Ishikawa (cell line): ENCODE data around the gene CIAO3.

Experiments
- CEBPB ChIP-seq: IDR thresholded peaks from 2 replicates; pipeline ENCODE4 v1.6.1; 2012
- EP300 ChIP-seq: IDR thresholded peaks from 2 replicates; pipeline ENCODE4 v1.6.1; 2012; ENCODE audit warnings: borderline replicate concordance
- FOXM1 ChIP-seq: IDR thresholded peaks from 2 replicates; pipeline ENCODE4 v1.6.1; 2012; ENCODE audit warnings: low read depth, borderline replicate concordance
- NFIC ChIP-seq: IDR thresholded peaks from 2 replicates; pipeline ENCODE4 v1.6.1; 2012
- TAF1 ChIP-seq: IDR thresholded peaks from 2 replicates; pipeline ENCODE4 v1.6.1; 2012; ENCODE audit warnings: low read depth, mild to moderate bottlenecking
- TCF12 ChIP-seq: IDR thresholded peaks from 2 replicates; pipeline ENCODE4 v1.6.1; 2012; ENCODE audit warnings: low read depth
- YY1 ChIP-seq: IDR thresholded peaks from 2 replicates; pipeline ENCODE4 v1.6.1; 2012; ENCODE audit warnings: low read depth
- ZBTB7A ChIP-seq: IDR thresholded peaks from 2 replicates; pipeline ENCODE4 v1.6.1; 2012; ENCODE audit warnings: low read depth
- TF ChIP-seq, protein P1 (sequence below): IDR thresholded peaks from 2 replicates; pipeline ENCODE4 v1.6.1; 2012
- TF ChIP-seq, protein P2 (sequence below): IDR thresholded peaks from 2 replicates; pipeline ENCODE4 v1.6.1; 2012; ENCODE audit warnings: low read depth, mild to moderate bottlenecking

DNA sequence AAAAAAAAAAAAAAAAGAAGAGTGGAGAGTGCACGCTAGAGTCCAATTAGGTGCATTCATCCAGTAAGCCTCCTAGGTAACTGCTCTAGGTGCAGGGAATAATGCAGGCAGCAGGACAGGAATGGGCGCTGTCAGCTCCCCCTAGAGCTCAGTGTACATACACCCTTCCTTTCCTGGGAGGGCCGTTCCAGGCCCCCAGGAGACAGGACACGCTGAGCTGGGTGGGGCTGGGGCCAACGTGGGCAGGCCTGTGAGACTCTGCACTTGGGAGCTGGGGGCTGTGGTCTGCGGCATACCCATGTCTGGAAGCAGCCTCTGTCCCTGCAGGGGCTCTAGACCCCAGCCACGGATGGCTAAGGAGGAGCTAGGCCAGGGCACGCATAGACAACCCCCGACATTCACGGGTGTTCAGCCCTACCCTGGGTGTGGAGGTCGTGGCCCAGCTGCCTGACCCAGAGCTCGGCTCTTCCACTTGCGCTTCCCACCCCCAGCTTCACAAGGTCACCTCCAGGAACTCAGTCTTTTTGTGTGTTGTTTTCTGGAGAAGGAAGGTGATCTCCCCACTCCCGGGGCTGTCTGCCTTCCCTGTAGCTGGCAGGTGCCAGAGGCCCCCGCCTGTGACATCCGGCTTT, 20.9 kb downstream of the CIAO3 start:
- TF ChIP-seq TAF1 (no peak), EP300 (no peak), ZBTB7A (no peak), TCF12 (no peak), CEBPB (no peak), NFIC (no peak), YY1 (no peak), FOXM1 (no peak)
- TF ChIP-seq, protein P1, sequence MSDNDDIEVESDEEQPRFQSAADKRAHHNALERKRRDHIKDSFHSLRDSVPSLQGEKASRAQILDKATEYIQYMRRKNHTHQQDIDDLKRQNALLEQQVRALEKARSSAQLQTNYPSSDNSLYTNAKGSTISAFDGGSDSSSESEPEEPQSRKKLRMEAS = no peak
- TF ChIP-seq, protein P2, sequence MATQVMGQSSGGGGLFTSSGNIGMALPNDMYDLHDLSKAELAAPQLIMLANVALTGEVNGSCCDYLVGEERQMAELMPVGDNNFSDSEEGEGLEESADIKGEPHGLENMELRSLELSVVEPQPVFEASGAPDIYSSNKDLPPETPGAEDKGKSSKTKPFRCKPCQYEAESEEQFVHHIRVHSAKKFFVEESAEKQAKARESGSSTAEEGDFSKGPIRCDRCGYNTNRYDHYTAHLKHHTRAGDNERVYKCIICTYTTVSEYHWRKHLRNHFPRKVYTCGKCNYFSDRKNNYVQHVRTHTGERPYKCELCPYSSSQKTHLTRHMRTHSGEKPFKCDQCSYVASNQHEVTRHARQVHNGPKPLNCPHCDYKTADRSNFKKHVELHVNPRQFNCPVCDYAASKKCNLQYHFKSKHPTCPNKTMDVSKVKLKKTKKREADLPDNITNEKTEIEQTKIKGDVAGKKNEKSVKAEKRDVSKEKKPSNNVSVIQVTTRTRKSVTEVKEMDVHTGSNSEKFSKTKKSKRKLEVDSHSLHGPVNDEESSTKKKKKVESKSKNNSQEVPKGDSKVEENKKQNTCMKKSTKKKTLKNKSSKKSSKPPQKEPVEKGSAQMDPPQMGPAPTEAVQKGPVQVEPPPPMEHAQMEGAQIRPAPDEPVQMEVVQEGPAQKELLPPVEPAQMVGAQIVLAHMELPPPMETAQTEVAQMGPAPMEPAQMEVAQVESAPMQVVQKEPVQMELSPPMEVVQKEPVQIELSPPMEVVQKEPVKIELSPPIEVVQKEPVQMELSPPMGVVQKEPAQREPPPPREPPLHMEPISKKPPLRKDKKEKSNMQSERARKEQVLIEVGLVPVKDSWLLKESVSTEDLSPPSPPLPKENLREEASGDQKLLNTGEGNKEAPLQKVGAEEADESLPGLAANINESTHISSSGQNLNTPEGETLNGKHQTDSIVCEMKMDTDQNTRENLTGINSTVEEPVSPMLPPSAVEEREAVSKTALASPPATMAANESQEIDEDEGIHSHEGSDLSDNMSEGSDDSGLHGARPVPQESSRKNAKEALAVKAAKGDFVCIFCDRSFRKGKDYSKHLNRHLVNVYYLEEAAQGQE = no peak
